ENCODE results near the gene PQBP1.

The PQBP1 gene

GRCh38 chrX:48904180-48904579 lies 6.5 kb downstream of the PQBP1 start:
- H3K27me3 ChIP-seq (replicated peaks) = no peaks in the 10 kb centered on the region
- H3K27ac ChIP-seq = no peak overlapping the region
- no peak for TF ChIP-seq CTCF (IDR thresholded peaks at IDR 0.05; ENCODE audit: low read depth, low read length, missing control alignments)
- H3K4me3 ChIP-seq (ENCODE audit: low read depth, low read length) = no peak overlapping the region
- in situ Hi-C loops (cut with HindIII; ENCODE audit: low pct_ligation_motif_present, low sequenced_read_pairs) = no loop called here
- DNase-seq = no peak
- H3K36me3 ChIP-seq (replicated peaks) = peaks cover 15% of the 10 kb centered on the region

GRCh38 chrX:48904626-48905025 lies 6.9 kb downstream of the PQBP1 start:
- Histone ChIP-seq H3K27ac (no peak overlapping the region), H3K36me3 (replicated peaks) (peaks cover 15% of the 10 kb centered on the region), H3K4me3 (ENCODE audit: low read depth, low read length) (no peak overlapping the region), H3K27me3 (replicated peaks) (no peaks in the 10 kb centered on the region)
- TF ChIP-seq CTCF (IDR thresholded peaks at IDR 0.05; ENCODE audit: low read depth, low read length, missing control alignments) = no peak
- DNase-seq = no peak
- in situ Hi-C loops (cut with HindIII; ENCODE audit: low pct_ligation_motif_present, low sequenced_read_pairs) = no loop called here

GRCh38 chrX:48905090-48905790 lies 7.5 kb downstream of the PQBP1 start:
- peaks cover 15% of the 10 kb centered on the region for H3K36me3 ChIP-seq (replicated peaks)
- no peak for TF ChIP-seq CTCF (IDR thresholded peaks at IDR 0.05; ENCODE audit: low read depth, low read length, missing control alignments)

GRCh38 chrX:48908600-48908999 lies 10.9 kb downstream of the PQBP1 start:
- no peak for DNase-seq
- no peak for TF ChIP-seq CTCF (IDR thresholded peaks at IDR 0.05; ENCODE audit: low read depth, low read length, missing control alignments)
- in situ Hi-C loops (cut with HindIII; ENCODE audit: low pct_ligation_motif_present, low sequenced_read_pairs) = no loop called here
- H3K36me3 ChIP-seq (replicated peaks) = peaks cover 4% of the 10 kb centered on the region
- H3K27me3 ChIP-seq (replicated peaks) = no peaks in the 10 kb centered on the region
- no peak overlapping the region for H3K27ac ChIP-seq
- no peak overlapping the region for H3K4me3 ChIP-seq (ENCODE audit: low read depth, low read length)

More at GRCh38 chrX:48905090-48905790, 7.5 kb downstream of the PQBP1 start:
- no peaks in the 10 kb centered on the region for H3K27me3 ChIP-seq (replicated peaks)
- in situ Hi-C loops (cut with HindIII; ENCODE audit: low pct_ligation_motif_present, low sequenced_read_pairs) = no loop called here
- H3K4me3 ChIP-seq (ENCODE audit: low read depth, low read length) = no peak overlapping the region
- H3K27ac ChIP-seq = no peak overlapping the region
- DNase-seq = no peak

- in situ Hi-C loops (cut with HindIII; ENCODE audit: low pct_ligation_motif_present, low sequenced_read_pairs) = no loop called here
- no peak for DNase-seq
- no peak for TF ChIP-seq CTCF (IDR thresholded peaks at IDR 0.05; ENCODE audit: low read depth, low read length, missing control alignments)
- Histone ChIP-seq H3K4me3 (ENCODE audit: low read depth, low read length) (peak overlapping the region; percentile 83), H3K36me3 (replicated peaks) (peaks cover 8% of the 10 kb centered on the region), H3K27me3 (replicated peaks) (no peaks in the 10 kb centered on the region), H3K27ac (no peak overlapping the region)
Observed at GRCh38 chrX:48909703-48910294, 12.1 kb downstream of the PQBP1 start.

Data from brain microvascular endothelial cell (primary cell).